Activated T-helper 9 cell treated with anti-CD3 and anti-CD28 coated beads, Interleukin-2, amount 50 U/mL, for 16 hours (primary cell): Measurements from ENCODE around the gene RAP1GAP2.

Experiments
- DNase-seq: peaks from one replicate; pipeline ENCODE4 v3.0.0-alpha.2; 2020; ENCODE audit warnings: low read depth

RAP1GAP2 gene

DNA sequence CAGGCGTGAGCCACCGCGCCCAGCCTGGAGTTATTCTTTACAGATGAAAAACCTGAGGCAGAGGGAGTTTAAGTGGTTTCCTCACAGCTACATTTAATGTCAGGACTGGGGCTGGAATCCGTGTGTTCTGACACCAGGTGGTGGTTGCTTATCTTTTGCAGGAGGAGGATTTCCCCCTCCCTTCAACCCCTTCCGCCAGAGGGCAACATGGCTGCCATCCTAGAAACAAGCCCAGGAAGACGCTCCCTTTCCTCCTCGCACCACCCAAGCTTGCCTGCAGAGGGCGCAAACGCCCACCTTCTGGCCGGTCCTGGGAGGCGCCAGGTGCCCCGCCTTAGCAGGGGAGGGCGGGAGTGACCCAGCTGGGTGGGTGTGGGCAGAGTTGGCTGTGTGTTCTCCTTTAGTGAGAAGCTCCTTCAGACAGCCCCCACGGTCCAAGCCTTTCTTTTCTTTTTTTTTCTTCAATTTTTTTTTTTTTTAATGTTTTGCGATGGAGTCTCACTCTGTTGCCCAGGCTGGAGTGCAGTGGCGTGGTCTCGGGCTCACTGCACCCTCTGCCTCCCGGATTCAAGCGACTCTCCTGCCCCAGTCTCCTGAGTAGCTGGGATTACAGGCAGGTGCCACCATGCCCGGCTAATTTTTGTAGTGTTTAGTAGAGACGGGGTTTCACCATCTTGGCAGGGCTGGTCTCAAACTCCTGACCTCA is 9.9 kb upstream of the RAP1GAP2 start:
- peak; percentile 83 for DNase-seq

DNA sequence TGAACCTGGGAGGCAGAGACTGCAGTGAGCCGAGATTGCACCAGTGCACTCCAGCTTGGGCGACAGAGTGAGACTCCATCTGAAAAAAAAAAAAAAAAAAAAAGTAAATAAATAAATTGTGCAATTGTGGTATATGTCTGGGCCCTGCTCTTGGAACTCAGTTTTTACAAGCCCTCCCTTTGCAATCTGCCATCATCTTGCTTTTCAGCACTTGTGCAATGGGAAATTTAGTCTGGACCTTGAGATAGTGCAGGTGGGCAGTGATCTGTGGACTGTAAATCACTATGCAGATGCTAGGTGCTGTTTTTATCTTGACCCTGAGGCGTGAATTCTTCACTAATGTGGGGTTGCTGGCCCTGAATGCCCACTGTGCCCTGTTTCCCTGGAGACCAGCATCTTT is 6.5 kb upstream of the RAP1GAP2 start:
- DNase-seq = no peak

DNA sequence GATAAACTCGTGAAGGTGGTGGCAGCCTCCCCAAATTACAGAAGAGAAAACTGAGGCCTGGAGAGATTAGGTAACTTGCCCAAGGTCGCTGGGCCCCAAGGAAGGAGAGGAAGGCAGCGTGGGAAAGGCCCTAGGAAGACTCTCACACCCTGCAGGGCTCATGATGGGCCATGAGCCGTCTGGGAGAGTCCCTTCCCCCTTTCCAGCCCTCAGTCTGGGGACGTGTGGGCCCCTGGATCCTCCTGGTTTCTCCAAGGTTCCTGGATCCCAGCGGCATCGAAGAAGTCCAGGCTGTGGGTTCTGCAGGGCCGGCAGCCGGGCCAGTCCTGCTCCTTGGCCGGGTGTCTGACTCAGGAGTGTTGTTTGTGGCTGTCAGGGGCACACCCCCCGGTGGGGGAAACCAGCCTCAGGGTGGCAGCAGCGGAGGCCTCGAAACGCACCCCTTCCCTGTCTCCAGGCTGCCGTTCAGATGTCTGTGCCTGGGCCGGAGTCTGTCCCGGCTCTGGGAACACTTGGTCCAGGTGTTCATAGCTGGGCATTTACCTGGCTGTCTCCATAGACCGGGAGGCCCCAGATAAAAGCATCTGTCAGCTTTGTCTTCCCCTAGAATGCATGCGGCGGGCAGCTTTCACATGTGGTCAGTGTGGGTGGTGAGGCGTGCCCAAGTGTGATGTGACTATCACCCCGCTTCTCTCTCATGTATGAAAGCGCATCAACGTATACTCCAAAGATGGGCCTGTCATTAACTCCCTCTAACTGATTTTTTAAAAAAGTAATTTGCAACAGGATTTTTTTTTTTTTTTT is 3.7 kb upstream of the RAP1GAP2 start:
- DNase-seq = peak; percentile 62

DNA sequence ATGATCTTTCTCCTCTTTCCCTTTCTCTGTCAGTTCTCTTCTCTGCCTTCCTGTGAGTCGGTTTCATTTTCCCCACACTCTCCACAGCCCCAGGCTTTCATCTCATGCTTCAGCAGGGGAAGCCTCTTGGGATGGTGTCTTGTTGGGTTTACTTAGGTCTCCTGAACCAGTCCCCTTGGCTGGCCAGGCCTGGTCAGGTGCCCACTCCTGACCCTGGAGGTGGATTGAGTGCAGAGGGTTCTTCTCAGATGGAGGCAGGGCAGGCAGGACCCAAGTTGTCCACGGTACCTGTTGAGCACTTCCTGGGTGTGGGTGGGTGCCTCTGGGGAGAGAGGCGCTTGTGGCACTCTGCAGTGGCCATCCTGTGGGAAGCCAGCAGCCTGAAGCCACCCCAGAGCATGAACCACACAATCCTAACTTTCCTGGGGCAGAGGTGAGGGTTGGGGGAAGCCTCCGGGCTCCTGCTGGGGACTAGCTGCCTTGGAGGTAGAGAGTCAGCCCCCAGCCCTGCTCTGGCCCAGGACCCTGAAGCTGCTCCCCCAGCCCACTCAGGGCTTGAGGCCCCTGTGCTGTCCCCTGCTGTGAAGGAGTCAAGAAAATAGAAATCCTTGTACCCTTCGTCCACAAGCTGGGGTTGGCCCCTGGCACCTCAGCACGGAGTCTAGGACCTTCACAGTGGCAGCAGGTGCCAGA is 2.0 kb upstream of the RAP1GAP2 start:
- no peak for DNase-seq

GRCh38 chr17:2795441-2796163 is 636 bp upstream of the RAP1GAP2 start:
- no peak for DNase-seq

- no peak for DNase-seq
Measured at GRCh38 chr17:2797226-2797625, 988 bp downstream of the RAP1GAP2 start.

DNA sequence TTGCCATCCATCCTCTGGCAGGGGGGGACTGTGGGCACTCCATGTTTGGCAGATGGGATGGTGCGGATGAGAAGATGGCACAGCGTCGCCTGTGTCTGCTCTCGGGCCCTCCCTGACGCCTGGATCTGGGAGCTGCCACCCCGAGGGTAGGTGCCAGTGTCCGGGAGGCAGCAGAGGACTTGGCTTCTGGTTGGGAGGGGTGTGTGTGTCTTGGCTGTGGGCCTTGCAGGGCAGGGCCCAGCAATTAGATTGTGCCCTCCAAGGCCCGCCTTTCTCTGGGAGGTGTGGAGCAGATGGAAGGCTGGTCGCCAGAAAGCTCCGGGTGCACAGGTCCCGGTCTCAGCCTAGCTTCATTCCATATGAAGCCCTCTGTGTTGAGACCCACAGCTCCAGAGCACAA is 1.4 kb downstream of the RAP1GAP2 start:
- DNase-seq = no peak

DNA sequence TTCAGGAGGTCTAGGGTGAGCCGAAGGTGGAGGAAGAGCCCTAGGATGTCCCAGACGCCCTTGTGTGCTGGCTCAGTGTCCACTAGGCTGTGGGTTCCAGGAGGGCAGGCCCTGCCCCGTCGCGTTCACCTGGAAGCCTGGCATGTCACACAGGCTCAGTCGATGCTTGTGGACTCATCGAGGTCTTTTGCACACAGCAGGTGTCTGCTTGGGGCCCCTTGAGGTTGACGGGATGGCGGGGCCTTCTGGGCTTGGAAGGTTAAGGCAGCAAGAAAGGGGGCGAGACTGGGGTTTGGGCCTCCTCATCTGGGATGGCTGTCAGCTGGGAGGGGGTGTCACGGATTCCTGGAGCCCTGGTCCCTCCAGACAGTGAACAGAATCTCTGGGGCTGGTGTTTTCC is 1.9 kb downstream of the RAP1GAP2 start:
- DNase-seq = no peak

DNA sequence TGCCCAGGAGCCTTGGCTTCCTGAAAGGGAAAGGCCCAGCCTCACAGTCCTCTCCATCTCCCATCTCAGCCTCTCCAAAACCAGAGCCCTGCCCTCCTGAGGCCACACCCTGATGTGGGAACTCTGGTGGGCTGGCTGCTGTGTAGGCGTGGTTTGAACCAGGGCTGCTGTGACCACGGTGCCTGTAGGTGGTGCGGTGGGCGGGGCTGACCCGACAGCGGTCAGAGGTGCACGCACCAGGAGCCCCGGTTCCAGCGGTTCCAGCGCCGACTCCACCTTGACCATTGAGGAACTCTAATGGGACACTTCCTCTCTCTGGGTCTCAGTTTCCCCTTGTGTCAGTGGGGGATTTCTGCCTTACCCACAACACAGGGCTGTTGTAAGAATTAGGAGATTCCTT is 2.4 kb downstream of the RAP1GAP2 start:
- no peak for DNase-seq

GRCh38 chr17:2799653-2800052 is 3.4 kb downstream of the RAP1GAP2 start:
- DNase-seq = no peak

DNA sequence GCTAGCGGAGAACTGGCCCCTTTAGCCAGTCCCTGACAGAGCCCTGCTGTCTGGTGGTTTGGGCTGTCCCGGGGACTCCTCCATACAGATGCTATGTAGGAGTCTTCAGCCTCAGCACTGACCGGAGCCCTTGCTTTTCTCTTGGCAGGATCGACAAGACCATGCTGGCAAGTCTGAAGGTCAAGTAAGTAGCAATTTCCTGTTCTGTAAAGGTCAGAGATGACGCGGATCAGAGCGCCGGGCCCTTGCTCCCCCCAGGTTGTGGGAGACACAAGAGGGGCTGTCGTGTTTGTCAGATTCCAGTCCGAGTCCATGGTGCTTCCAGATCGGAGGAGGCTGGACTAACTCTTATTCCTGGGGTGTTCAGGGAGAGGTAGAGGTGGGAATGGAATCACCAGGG is 4.1 kb downstream of the RAP1GAP2 start:
- no peak for DNase-seq

DNA sequence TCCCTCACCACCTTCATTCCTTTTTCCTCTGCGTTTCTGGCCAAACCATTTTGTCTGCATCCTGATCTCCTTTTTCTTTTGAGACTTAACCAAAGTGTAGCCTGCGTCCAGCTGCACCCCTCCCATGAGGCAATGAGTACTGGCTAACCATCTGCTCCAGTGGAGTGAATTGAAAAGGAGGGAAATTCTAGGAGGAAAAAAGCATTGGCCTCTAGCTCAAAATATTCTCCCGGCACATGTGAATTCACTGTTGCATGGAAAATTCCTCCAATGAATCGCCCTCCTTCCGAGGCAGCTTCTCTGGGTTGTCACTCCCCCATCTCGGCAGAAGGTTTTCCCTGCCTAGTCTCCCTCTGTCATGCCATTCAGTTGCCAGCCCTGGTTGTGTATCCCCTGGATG is 5.6 kb downstream of the RAP1GAP2 start:
- no peak for DNase-seq

- no peak for DNase-seq
Measured at GRCh38 chr17:2802574-2802973, 6.3 kb downstream of the RAP1GAP2 start.

DNA sequence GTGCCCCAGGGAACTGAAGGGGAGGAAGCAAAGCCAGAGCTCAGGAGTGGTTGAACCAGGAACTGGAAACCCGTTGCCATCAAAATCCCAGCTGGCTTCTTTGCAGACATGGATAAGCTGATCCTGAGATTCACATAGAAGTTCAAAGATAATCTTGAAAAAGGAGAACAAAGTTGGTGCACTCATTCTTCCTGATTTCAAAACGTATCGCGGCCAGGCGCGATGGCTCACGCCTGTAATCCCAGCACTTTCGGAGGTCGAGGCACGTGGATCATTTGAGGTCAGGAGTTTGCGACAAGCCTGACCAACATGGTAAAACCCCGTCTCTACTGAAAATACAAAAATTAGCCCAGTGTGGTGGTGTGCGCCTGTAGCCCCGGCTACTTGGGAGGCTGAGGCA is 7.1 kb downstream of the RAP1GAP2 start:
- DNase-seq = no peak

GRCh38 chr17:2803971-2804370 is 7.7 kb downstream of the RAP1GAP2 start:
- DNase-seq = no peak

DNA sequence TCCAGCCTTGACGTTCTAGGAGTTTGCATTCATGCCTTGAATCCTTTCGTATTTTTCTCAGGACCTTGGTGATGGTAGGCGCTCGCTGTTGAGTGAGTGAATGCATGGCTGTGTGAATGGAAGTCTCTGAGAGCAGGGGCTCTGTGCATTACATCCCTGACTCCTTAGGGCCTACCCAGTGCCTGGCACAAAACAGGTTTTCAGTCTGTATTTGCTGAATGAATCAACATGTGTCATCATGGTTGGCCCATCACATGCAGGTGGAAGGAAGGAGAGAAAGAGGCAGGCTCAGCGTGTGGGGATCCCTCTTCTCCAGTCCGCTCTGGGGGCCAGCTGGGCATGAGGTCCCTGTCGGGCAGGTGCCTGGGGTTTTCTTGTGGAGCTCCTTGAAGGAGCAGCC is 8.7 kb downstream of the RAP1GAP2 start:
- no peak for DNase-seq

- no peak for DNase-seq
Measured at GRCh38 chr17:2805961-2806360, 9.7 kb downstream of the RAP1GAP2 start.

DNA sequence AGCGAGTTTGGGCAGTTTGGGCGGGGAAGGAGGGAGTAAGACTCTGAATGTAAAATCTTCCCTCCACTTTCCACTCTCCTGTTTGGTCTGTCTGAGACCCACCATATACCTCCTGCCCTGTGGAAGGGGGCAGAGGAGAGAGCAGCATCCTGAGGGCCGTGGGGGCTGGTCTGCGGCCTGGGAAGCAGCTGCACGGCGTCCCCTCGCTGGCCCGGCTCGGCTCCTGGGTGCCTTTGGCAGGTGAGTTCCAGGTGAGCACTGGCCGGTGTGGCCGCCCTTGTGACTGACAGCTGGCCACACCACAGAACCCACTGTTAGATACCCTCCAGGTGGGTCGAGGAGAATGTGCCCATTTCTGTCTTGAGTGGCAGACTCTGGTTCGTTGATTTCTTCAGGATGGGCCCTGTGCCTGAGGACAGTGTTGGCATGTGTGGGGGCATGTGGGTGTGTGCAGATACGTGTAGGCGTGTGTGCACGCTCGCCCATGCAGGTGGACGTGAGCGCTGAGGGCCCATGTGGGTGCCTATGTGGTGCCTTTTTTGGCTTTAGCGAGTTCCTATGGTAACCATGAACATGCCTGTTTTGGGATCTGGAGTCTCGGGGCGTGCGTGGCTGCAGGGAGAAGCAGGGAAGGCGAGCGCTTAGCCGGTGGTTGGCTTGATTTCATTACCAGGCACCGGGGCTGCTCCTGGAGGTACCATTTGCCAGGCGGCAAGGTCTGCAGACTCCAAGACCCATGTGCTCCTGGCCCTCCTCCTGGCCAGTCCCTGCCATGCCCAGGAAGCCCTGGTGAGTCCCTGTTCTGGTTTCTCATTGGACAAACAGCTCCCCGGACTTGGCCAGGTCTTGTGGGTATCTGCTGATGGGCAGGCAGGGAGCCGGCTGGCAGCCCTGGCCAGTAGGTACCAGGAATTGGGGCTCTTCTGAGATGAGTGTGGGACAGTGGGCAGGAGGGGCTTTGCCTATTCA is 12.4 kb downstream of the RAP1GAP2 start:
- DNase-seq = no peak

- no peak for DNase-seq
Measured at GRCh38 chr17:2809337-2809736, 13.1 kb downstream of the RAP1GAP2 start.

GRCh38 chr17:2814049-2814448 is 17.8 kb downstream of the RAP1GAP2 start:
- no peak for DNase-seq
